Hepatocyte (in vitro differentiated cells): Measurements from ENCODE around the gene EPN1. TPM values are rescaled to one million over a fixed set of nuclear protein-coding genes. Genes with fewer than 3 reads are reported as not detected.
A peak's percentile ranks its signal among the peaks of the same experiment; 100 is the strongest.

Source experiments
- DNase-seq: peaks from one replicate; pipeline ENCODE4 v3.0.0-alpha.2; 2016; ENCODE audit warnings: low spot score
- H2AFZ ChIP-seq: fragments of 200-600 bp; sonication (generic); 2 replicates; pipeline ENCODE4 v1.6.0; 2016; ENCODE audit warnings: antibody characterized with exemption, mild to moderate bottlenecking
- H3K27ac ChIP-seq: fragments of 200-600 bp; sonication (generic); 2 replicates; pipeline ENCODE4 v1.5.1; 2016; ENCODE audit warnings: mild to moderate bottlenecking
- H3K27me3 ChIP-seq: fragments of 200-600 bp; sonication (generic); 2 replicates; pipeline ENCODE4 v1.6.1; 2016
- H3K36me3 ChIP-seq: fragments of 200-600 bp; sonication (generic); replicated peaks from 2 replicates; pipeline ENCODE4 v1.5.1; 2016; ENCODE audit warnings: low read depth; ENCODE audit not compliant: insufficient read depth
- H3K4me1 ChIP-seq: fragments of 200-600 bp; sonication (generic); 2 replicates; pipeline ENCODE4 v1.5.1; 2016; ENCODE audit warnings: mild to moderate bottlenecking, moderate library complexity; ENCODE audit not compliant: insufficient read depth
- H3K4me2 ChIP-seq: fragments of 200-600 bp; sonication (generic); 2 replicates; pipeline ENCODE4 v1.6.0; 2016
- H3K4me3 ChIP-seq: fragments of 200-600 bp; sonication (generic); 2 replicates; pipeline ENCODE4 v1.5.1; 2016; ENCODE audit warnings: mild to moderate bottlenecking
- H3K79me2 ChIP-seq: fragments of 200-600 bp; sonication (generic); 2 replicates; pipeline ENCODE4 v1.6.0; 2017; ENCODE audit warnings: mild to moderate bottlenecking
- H3K9me2 ChIP-seq: fragments of 200-600 bp; sonication (generic); replicated peaks from 2 replicates; pipeline ENCODE4 v1.6.0; 2017; ENCODE audit warnings: mild to moderate bottlenecking; ENCODE audit not compliant: insufficient read depth
- H3K9me3 ChIP-seq: fragments of 200-600 bp; sonication (generic); 2 replicates; pipeline ENCODE4 v1.5.1; 2016; ENCODE audit warnings: low read depth, mild to moderate bottlenecking
- H4K20me1 ChIP-seq: fragments of 200-600 bp; sonication (generic); 2 replicates; pipeline ENCODE4 v1.6.0; 2016; ENCODE audit warnings: mild to moderate bottlenecking; ENCODE audit not compliant: insufficient read depth, poor library complexity, severe bottlenecking
- CTCF ChIP-seq: fragments of 200-600 bp; sonication (generic); IDR thresholded peaks from 2 replicates; pipeline ENCODE4 v1.5.1; 2016; ENCODE audit warnings: antibody characterized with exemption, mild to moderate bottlenecking; ENCODE audit not compliant: poor library complexity
- EZH2 ChIP-seq: fragments of 200-600 bp; sonication (generic); IDR thresholded peaks from 2 replicates; pipeline ENCODE4 v1.6.1; 2016; ENCODE audit warnings: antibody characterized with exemption, mild to moderate bottlenecking, borderline replicate concordance
- EZH2phosphoT487 ChIP-seq: fragments of 200-600 bp; sonication (generic); IDR thresholded peaks from one replicate; pipeline ENCODE4 v1.6.1; 2018; ENCODE audit warnings: antibody characterized with exemption, mild to moderate bottlenecking, low read depth, moderate library complexity; ENCODE audit not compliant: unreplicated experiment, severe bottlenecking
- whole genome bisulfite sequencing: methylation state at CpG from one replicate; pipeline ENCODE4 v1.1.6; 2016; ENCODE audit warnings: low lambda C conversion rate; ENCODE audit errors: missing lambda C conversion rate; 5-methylcytosine and 5-hydroxymethylcytosine counted together
- polyA plus RNA-seq: library from polyadenylated mRNA; unstranded; fragments of >200 nt; fragmentation: Nextera tagmentation; extraction: Ambion mirVana; gene quantifications from 2 replicates; pipeline ENCODE4 v1.2.1, GENCODE V29; 2016
- total RNA-seq: library from RNA; depleted of rRNA; stranded (reverse); fragments of >200 nt; gene quantifications from 2 replicates; pipeline ENCODE4 v1.2.3, GENCODE V29; 2014

The EPN1 gene
- total RNA-seq (40.2 and 74.8 TPM in 2 replicates), polyA plus RNA-seq (154 and 165 TPM in 2 replicates)

GRCh38 chr19:55674841-55675660, at the start of gene EPN1:
Gene EPN1, plus strand, starts transcription at chr19:55675226. Its CDS starts 3,402 bp downstream, at chr19:55678628.
- H2AFZ ChIP-seq: peak within 1 kb of the TSS; percentile 67
- no peaks in the 10 kb centered on the region for H3K9me2 ChIP-seq
- no peaks in the 10 kb centered on the region for H3K9me3 ChIP-seq
- H3K4me2 ChIP-seq: peak within 1 kb of the TSS; percentile 95
- peak; percentile 98 for DNase-seq
- no peak for TF ChIP-seq EZH2
- no peak for TF ChIP-seq EZH2phosphoT487
- no peaks in the 10 kb centered on the region for H3K36me3 ChIP-seq
- H3K79me2 ChIP-seq: peaks cover 88% of the 10 kb centered on the region
- peaks cover 73% of the 10 kb centered on the region for H4K20me1 ChIP-seq
- peak within 1 kb of the TSS; percentile 90 for H3K27ac ChIP-seq
- 2% methylated on average over 38 of the region's 101 CpGs for WGBS
- H3K4me1 ChIP-seq: peaks cover 27% of the 10 kb centered on the region
- H3K4me3 ChIP-seq: peak within 1 kb of the TSS; percentile 74
- no peaks in the 10 kb centered on the region for H3K27me3 ChIP-seq

DNA sequence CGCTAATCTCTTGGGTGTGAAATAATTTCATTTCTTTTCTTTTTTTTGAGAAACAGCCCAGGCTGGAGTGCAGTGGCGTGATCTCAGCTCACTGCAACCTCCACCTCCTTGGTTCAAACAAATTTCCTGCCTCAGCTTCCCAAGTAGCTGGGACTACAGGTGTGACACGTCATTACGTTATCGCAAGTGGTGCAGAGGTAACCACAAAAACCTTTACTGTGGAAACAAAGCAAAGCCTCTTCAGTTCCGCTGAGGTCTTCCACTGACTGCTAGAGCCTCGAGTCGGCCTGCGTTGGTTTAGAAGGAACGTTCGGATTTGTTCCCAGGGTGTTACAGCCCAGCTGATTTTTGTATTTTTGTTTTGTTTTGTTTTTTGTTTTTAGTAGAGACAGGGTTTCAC, 48.7 kb upstream of the EPN1 start:
- Histone ChIP-seq H4K20me1 (peaks cover 5% of the 10 kb centered on the region), H3K9me3 (no peaks in the 10 kb centered on the region), H3K4me1 (peaks cover 4% of the 10 kb centered on the region), H3K4me3 (no peak overlapping the region), H3K9me2 (no peaks in the 10 kb centered on the region), H2AFZ (no peak overlapping the region), H3K27ac (no peak overlapping the region), H3K79me2 (peaks cover 14% of the 10 kb centered on the region), H3K4me2 (no peak overlapping the region), H3K27me3 (no peaks in the 10 kb centered on the region), H3K36me3 (no peaks in the 10 kb centered on the region)
- DNase-seq: no peak
- WGBS: 95% methylated on average over 11 of the region's 11 CpGs
- TF ChIP-seq EZH2phosphoT487 (no peak), CTCF (no peak), EZH2 (no peak)

- H3K9me3 ChIP-seq: no peaks in the 10 kb centered on the region
- no peaks in the 10 kb centered on the region for H3K27me3 ChIP-seq
- H4K20me1 ChIP-seq: no peaks in the 10 kb centered on the region
- no peak overlapping the region for H3K4me2 ChIP-seq
- H3K4me1 ChIP-seq: peaks cover 7% of the 10 kb centered on the region
- H3K36me3 ChIP-seq: no peaks in the 10 kb centered on the region
- no peak overlapping the region for H3K4me3 ChIP-seq
- H3K9me2 ChIP-seq: no peaks in the 10 kb centered on the region
- H3K27ac ChIP-seq: no peak overlapping the region
- 31% methylated on average over 3 of the region's 3 CpGs for WGBS
- H3K79me2 ChIP-seq: peaks cover 28% of the 10 kb centered on the region
- peak; percentile 98 for DNase-seq
- no peak overlapping the region for H2AFZ ChIP-seq
- TF ChIP-seq EZH2phosphoT487 (no peak), CTCF (peak; percentile 79)
Observed at GRCh38 chr19:55632463-55632834, 42.6 kb upstream of the EPN1 start.

GRCh38 chr19:55633861-55634260, 41.2 kb upstream of the EPN1 start:
- Histone ChIP-seq H3K79me2 (peaks cover 42% of the 10 kb centered on the region), H3K27me3 (no peaks in the 10 kb centered on the region), H4K20me1 (no peaks in the 10 kb centered on the region), H3K9me3 (no peaks in the 10 kb centered on the region), H3K4me3 (no peak overlapping the region), H2AFZ (peak overlapping the region; percentile 84), H3K4me1 (peaks cover 7% of the 10 kb centered on the region), H3K9me2 (no peaks in the 10 kb centered on the region), H3K27ac (no peak overlapping the region), H3K4me2 (no peak overlapping the region), H3K36me3 (no peaks in the 10 kb centered on the region)
- 80% methylated on average over 8 of the region's 8 CpGs for WGBS
- no peak for DNase-seq
- TF ChIP-seq EZH2 (no peak), CTCF (no peak), EZH2phosphoT487 (no peak)
